ENCODE results near the gene PEDS1. TPM values are rescaled to one million over a fixed set of nuclear protein-coding genes. Genes with fewer than 3 reads are reported as not detected.

PEDS1 gene
- total RNA-seq, 1 donor from 2014 or later = 44.1 TPM

- no peaks in the 10 kb centered on the region for H3K9me3 Mint-ChIP-seq (ENCODE audit: unreplicated experiment)
- peaks cover 10% of the 10 kb centered on the region for H3K36me3 Mint-ChIP-seq (ENCODE audit: low read depth, unreplicated experiment)
- H3K4me2 ChIP-seq (ENCODE audit: low read length) = peak overlapping the region; percentile 61
- peaks cover 65% of the 10 kb centered on the region for H3K4me1 Mint-ChIP-seq (ENCODE audit: low read depth, unreplicated experiment)
- no peak overlapping the region for H2AFZ ChIP-seq (ENCODE audit: low read depth, low read length)
- no peak overlapping the region for H3K27ac ChIP-seq (ENCODE audit: low read depth, low read length)
- no peaks in the 10 kb centered on the region for H3K27me3 Mint-ChIP-seq (ENCODE audit: low read depth, unreplicated experiment)
- no peak for DNase-seq (ENCODE audit: low read depth)
- peak overlapping the region; percentile 3 for H3K4me3 Mint-ChIP-seq (ENCODE audit: unreplicated experiment)
- H3K27ac Mint-ChIP-seq (ENCODE audit: unreplicated experiment) = peak overlapping the region; percentile 43
- TF ChIP-seq EZH2 (IDR thresholded peaks at IDR 0.05; ENCODE audit: insufficient read depth, low read length) = no peak
- no peak for TF ChIP-seq CTCF (IDR thresholded peaks at IDR 0.05; ENCODE audit: insufficient read depth, low read depth, low read length)
- peaks cover 52% of the 10 kb centered on the region for H3K4me1 ChIP-seq (ENCODE audit: insufficient read depth, low read length)
- peaks cover 96% of the 10 kb centered on the region for H3K79me2 ChIP-seq (ENCODE audit: insufficient read depth, low read length)
- H3K9me3 ChIP-seq (ENCODE audit: insufficient read depth, low read depth, low read length) = no peaks in the 10 kb centered on the region
- no peak overlapping the region for H3K4me3 ChIP-seq (ENCODE audit: insufficient read depth, low read depth, low read length)
- H3K9ac ChIP-seq (ENCODE audit: low read length) = no peak overlapping the region
- H3K27me3 ChIP-seq (ENCODE audit: insufficient read depth, low read length) = no peaks in the 10 kb centered on the region
- peaks cover 74% of the 10 kb centered on the region for H4K20me1 ChIP-seq (ENCODE audit: insufficient read depth, low read length)
- no peaks in the 10 kb centered on the region for H3K36me3 ChIP-seq (ENCODE audit: insufficient read depth, low read length)
- FAIRE-seq = no peak
Measured at GRCh38 chr20:50108556-50109235, 44.8 kb downstream of the PEDS1 start.

- peak overlapping the region; percentile 3 for H3K4me3 Mint-ChIP-seq (ENCODE audit: unreplicated experiment)
- H3K27me3 ChIP-seq (ENCODE audit: insufficient read depth, low read length) = no peaks in the 10 kb centered on the region
Measured at GRCh38 chr20:50107796-50108331, 45.7 kb downstream of the PEDS1 start.

More at GRCh38 chr20:50107796-50108331, 45.7 kb downstream of the PEDS1 start:
- Mint-ChIP-seq H3K36me3 (ENCODE audit: low read depth, unreplicated experiment) (peaks cover 11% of the 10 kb centered on the region), H3K27me3 (ENCODE audit: low read depth, unreplicated experiment) (no peaks in the 10 kb centered on the region), H3K27ac (ENCODE audit: unreplicated experiment) (no peak overlapping the region), H3K4me1 (ENCODE audit: low read depth, unreplicated experiment) (peaks cover 69% of the 10 kb centered on the region), H3K9me3 (ENCODE audit: unreplicated experiment) (no peaks in the 10 kb centered on the region)
- no peak for TF ChIP-seq EZH2 (IDR thresholded peaks at IDR 0.05; ENCODE audit: insufficient read depth, low read length)
- no peak for TF ChIP-seq CTCF (IDR thresholded peaks at IDR 0.05; ENCODE audit: insufficient read depth, low read depth, low read length)
- Histone ChIP-seq H3K9me3 (ENCODE audit: insufficient read depth, low read depth, low read length) (no peaks in the 10 kb centered on the region), H3K4me1 (ENCODE audit: insufficient read depth, low read length) (peaks cover 47% of the 10 kb centered on the region), H3K4me2 (ENCODE audit: low read length) (peak overlapping the region; percentile 61), H3K79me2 (ENCODE audit: insufficient read depth, low read length) (peaks cover 97% of the 10 kb centered on the region), H3K36me3 (ENCODE audit: insufficient read depth, low read length) (no peaks in the 10 kb centered on the region), H4K20me1 (ENCODE audit: insufficient read depth, low read length) (peaks cover 81% of the 10 kb centered on the region), H3K27ac (ENCODE audit: low read depth, low read length) (no peak overlapping the region), H3K4me3 (ENCODE audit: insufficient read depth, low read depth, low read length) (no peak overlapping the region), H2AFZ (ENCODE audit: low read depth, low read length) (no peak overlapping the region), H3K9ac (ENCODE audit: low read length) (peak overlapping the region; percentile 10)
- FAIRE-seq (no peak), DNase-seq (ENCODE audit: low read depth) (no peak)
